K562 (cell line): ENCODE results near the gene LPIN1. TPM values are rescaled to one million over a fixed set of nuclear protein-coding genes. Genes with fewer than 3 reads are reported as not detected.

Experiments used
- ATAC-seq: fragments of 200-7000 bp; cut with Tn5 transposase; 3 replicates; pipeline ENCODE4 v1.9.1; 2020; ENCODE audit warnings: moderate library complexity
- BruUV-seq: library from RNA; stranded (reverse); fragments of 400-500 nt; replicated peaks from 2 replicates; lab custom pipeline; 2021; lab: Mats Ljungman, UMichigan
- CTCF ChIA-PET: fragments of 300-600 bp; formaldehyde crosslinking; extraction: SDS; loops from one replicate; lab custom pipeline; 2021; ENCODE audit warnings: low intra/inter-chr PET ratio; lab: Yijun Ruan, JAX
- POLR2A ChIA-PET: fragments of 300-600, 350-650 bp; sonication (Branson Sonifier 250); formaldehyde crosslinking; extraction: SDS; loops from one replicate; lab custom pipeline; 2021; ENCODE audit warnings: antibody characterized with exemption, inconsistent platforms; lab: Yijun Ruan, JAX
- DNase-seq, 4 experiments: peaks; one replicate each; pipeline versions ENCODE4 v3.0.0 to v3.0.0-alpha.2; 2011 to 2018; ENCODE audit warnings: low spot score in 3 of 4, mixed read lengths in 3 of 4; ENCODE audit errors: extremely low read depth in 1 of 4
- FAIRE-seq: peaks from 2 replicates; lab custom pipeline; 2011; peaks lifted over from hg19 to GRCh38; lab: Jason Lieb, UNC
- H2AFZ ChIP-seq: 2 replicates; pipeline ENCODE4 v1.6.0; 2011; ENCODE audit warnings: low read depth, low read length, control low read depth, inconsistent platforms
- H3K27ac ChIP-seq: fragments of 200-600 bp; 3 replicates; pipeline ENCODE4 v1.8.0; 2011; ENCODE audit warnings: low read depth, mild to moderate bottlenecking, control low read depth, inconsistent platforms, low read length, moderate library complexity, mixed read lengths; ENCODE audit errors: extremely low read depth
- H3K27me3 ChIP-seq, 2 experiments: fragments of 300-600 bp in 1 of 2; 2 replicates in 1 of 2; 3 replicates in 1 of 2; pipeline versions ENCODE4 v1.6.0 to v1.8.0; 2011; ENCODE audit warnings: inconsistent platforms in 2 of 2, low read length in 2 of 2, mild to moderate bottlenecking in 1 of 2, mixed read lengths in 1 of 2, moderate library complexity in 1 of 2; ENCODE audit not compliant: control insufficient read depth in 2 of 2, insufficient read depth in 2 of 2
- H3K36me3 ChIP-seq: fragments of 300-600 bp; 3 replicates; pipeline ENCODE4 v1.8.0; 2011; ENCODE audit warnings: mild to moderate bottlenecking, low read length, inconsistent platforms; ENCODE audit not compliant: control insufficient read depth, insufficient read depth
- H3K4me1 ChIP-seq, 2 experiments: fragments of 200-600 bp in 1 of 2; replicated peaks in 1 of 2; 2 replicates in 1 of 2; 3 replicates in 1 of 2; pipeline versions ENCODE4 v1.5.1 to v1.8.0; 2011; ENCODE audit warnings: inconsistent platforms in 2 of 2, low read length in 2 of 2, mild to moderate bottlenecking in 1 of 2, mixed read lengths in 1 of 2, moderate library complexity in 1 of 2; ENCODE audit not compliant: control insufficient read depth in 2 of 2, insufficient read depth in 2 of 2
- H3K4me2 ChIP-seq: 2 replicates; pipeline ENCODE4 v1.6.1; 2011; ENCODE audit warnings: low read length, control low read depth, inconsistent platforms, mixed read lengths; ENCODE audit not compliant: insufficient read depth
- H3K4me3 ChIP-seq: fragments of 200-600 bp; sonication (generic), shearing (Covaris generic); 2 replicates; pipeline ENCODE4 v1.5.1; 2016; ENCODE audit warnings: control low read depth, inconsistent platforms
- H3K79me2 ChIP-seq: fragments of 200-600 bp; 3 replicates; pipeline ENCODE4 v1.8.0; 2011; ENCODE audit warnings: low read length, inconsistent platforms; ENCODE audit not compliant: control insufficient read depth, insufficient read depth
- H3K9ac ChIP-seq, 2 experiments: 2 replicates each; pipeline versions ENCODE4 v1.6.0 to v1.6.1; 2011; ENCODE audit warnings: low read depth in 2 of 2, low read length in 2 of 2, control low read depth in 1 of 2, inconsistent platforms in 1 of 2, mild to moderate bottlenecking in 1 of 2, mixed read lengths in 1 of 2; ENCODE audit not compliant: insufficient read depth in 1 of 2
- H3K9me1 ChIP-seq: one replicate; pipeline ENCODE4 v1.6.0; 2011; ENCODE audit warnings: inconsistent platforms, mild to moderate bottlenecking, low read length, moderate library complexity; ENCODE audit not compliant: control insufficient read depth, insufficient read depth
- H3K9me3 ChIP-seq: replicated peaks from 2 replicates; pipeline ENCODE4 v1.5.1; 2011; ENCODE audit warnings: low read depth, low read length, inconsistent platforms; ENCODE audit not compliant: control insufficient read depth, insufficient read depth
- H4K20me1 ChIP-seq: replicated peaks from 2 replicates; pipeline ENCODE4 v1.6.1; 2011; ENCODE audit warnings: low read length, inconsistent platforms, mixed read lengths; ENCODE audit not compliant: control insufficient read depth, insufficient read depth
- ESRRB ChIP-seq: fragments of 250-450 bp; sonication (Bioruptor Pico); IDR thresholded peaks from 2 replicates; pipeline ENCODE4 v1.5.0; 2020; ENCODE audit warnings: mild to moderate bottlenecking, moderate library complexity, borderline replicate concordance
- MLLT1 ChIP-seq, 2 experiments: fragments of 450-650 bp; IDR thresholded peaks; 2 replicates each; pipeline ENCODE4 v1.6.1; 2016
- PBX2 ChIP-seq, 2 experiments: IDR thresholded peaks in 1 of 2; conservative IDR thresholded peaks in 1 of 2; 2 replicates each; pipeline ENCODE4 v1.6.1; 2016; ENCODE audit warnings: low read depth in 2 of 2, mild to moderate bottlenecking in 1 of 2, missing compliant biosample characterization in 1 of 2, missing genetic modification characterization in 1 of 2, moderate library complexity in 1 of 2
- PPARD ChIP-seq: fragments of 250-450 bp; sonication (Bioruptor Pico); IDR thresholded peaks from 2 replicates; pipeline ENCODE4 v1.8.0; 2022; ENCODE audit warnings: inconsistent platforms, mild to moderate bottlenecking, moderate library complexity
- RB1 ChIP-seq: fragments of 450-650 bp; IDR thresholded peaks from 2 replicates; pipeline ENCODE4 v1.6.1; 2017; ENCODE audit warnings: low read depth, mild to moderate bottlenecking
- RBM25 ChIP-seq: fragments of 200-400 bp; formaldehyde crosslinking; IDR thresholded peaks from 2 replicates; pipeline ENCODE4 v1.6.1; 2018; ENCODE audit warnings: low read length, low read depth, moderate library complexity; ENCODE audit not compliant: severe bottlenecking
- SFPQ ChIP-seq: fragments of 200-400 bp; formaldehyde crosslinking; IDR thresholded peaks from 2 replicates; pipeline ENCODE4 v1.6.1; 2017; ENCODE audit warnings: mild to moderate bottlenecking, low read depth, low read length, moderate library complexity
- SNAPC5 ChIP-seq: fragments of 250-450 bp; sonication (Bioruptor Pico); IDR thresholded peaks from 2 replicates; pipeline ENCODE4 v1.8.0; 2021; ENCODE audit warnings: moderate library complexity, mild to moderate bottlenecking, inconsistent platforms
- SNIP1 ChIP-seq: fragments of 450-650 bp; IDR thresholded peaks from 2 replicates; pipeline ENCODE4 v1.7.1; 2017; ENCODE audit warnings: low read depth, mild to moderate bottlenecking
- TEAD1 ChIP-seq, 2 experiments: fragments of 450-650 bp in 1 of 2; sonication (generic) in 1 of 2; formaldehyde crosslinking; IDR thresholded peaks; 2 replicates each; pipeline versions ENCODE4 v1.4.0 to v1.8.0; 2020 to 2022; ENCODE audit warnings: mild to moderate bottlenecking in 2 of 2, missing genetic modification reagents in 1 of 2
- U2AF2 ChIP-seq: fragments of 200-400 bp; formaldehyde crosslinking; optimal IDR thresholded peaks from 2 replicates; pipeline ENCODE3; 2017; ENCODE audit warnings: low read depth, mild to moderate bottlenecking, low read length
- ZNF232 ChIP-seq: sonication (generic); formaldehyde crosslinking; IDR thresholded peaks from 2 replicates; pipeline ENCODE4 v1.8.0; 2022; ENCODE audit warnings: mild to moderate bottlenecking, missing genetic modification reagents
- ZNF431 ChIP-seq: sonication (generic); formaldehyde crosslinking; IDR thresholded peaks from 2 replicates; pipeline ENCODE4 v1.8.0; 2022; ENCODE audit warnings: mild to moderate bottlenecking, missing genetic modification reagents
- ZNF764 ChIP-seq: fragments of 250-450 bp; sonication (Bioruptor Pico); IDR thresholded peaks from 2 replicates; pipeline ENCODE4 v1.4.0; 2020; ENCODE audit warnings: low read depth, mild to moderate bottlenecking, moderate library complexity
- WGBS: fragments of 100-300 bp; shearing (Covaris generic); methylation state at CpG from one replicate; pipeline ENCODE4 v1.1.6; 2016; ENCODE audit warnings: low coverage, mixed read lengths; ENCODE audit not compliant: insufficient coverage; ENCODE audit errors: missing lambda C conversion rate; 5-methylcytosine and 5-hydroxymethylcytosine counted together
- in situ Hi-C: fragments of 300-500 bp; cut with MboI; formaldehyde crosslinking; loops from 4 replicates; pipeline ENCODE4 v1.15.0; 2018; ENCODE audit warnings: inconsistent platforms, mixed read lengths
- intact Hi-C: fragments of 100-400 bp; cut with micrococcal nuclease; formaldehyde crosslinking; loops from 2 replicates; pipeline ENCODE4 v1.14.2; 2022
- polyA plus RNA-seq, 8 experiments: library from polyadenylated mRNA; depleted of rRNA in 4 of 8; stranded (reverse) in 5 of 8; unstranded in 3 of 8; fragments of >200 nt; fragmentation: Nextera tagmentation in 2 of 8; fragmentation: Illumina TruSeq in 1 of 8; extraction: Ambion mirVana in 2 of 8; extraction: Trizol in 1 of 8; gene quantifications; 2 replicates each; pipeline versions ENCODE4 v1.2.1 to v1.2.3, GENCODE V29; 2011 to 2014; ENCODE audit warnings: inconsistent platforms in 1 of 8, missing spikeins in 1 of 8
- total RNA-seq, 7 experiments: library from RNA; depleted of rRNA in 6 of 7; stranded (reverse); fragments of >200 nt in 6 of 7; fragmentation: Illumina TruSeq in 2 of 7; extraction: Trizol in 2 of 7; gene quantifications; 2 replicates each; pipeline versions ENCODE4 v1.2.1 to v1.2.3, GENCODE V29; 2011 to 2021; ENCODE audit warnings: low replicate concordance in 1 of 7

LPIN1 gene
- total and polyA plus RNA-seq, 9 of the 15 experiments (the other 6 are each of a cell fraction or from before 2014, with no cell fraction given), result 9.2 to 84.0 (median 27.8) TPM

- no peak for TF ChIP-seq ZNF431
- TF ChIP-seq ZNF764 (CRISPR knock-in tag), result no peak
- TF ChIP-seq U2AF2, result no peak
- no peak for TF ChIP-seq ESRRB (CRISPR knock-in tag)
Measured at GRCh38 chr2:11771971-11772615, 25.7 kb downstream of the LPIN1 start (continued).

- no peak overlapping the region for H3K9ac ChIP-seq
- peaks cover 90% of the 10 kb centered on the region for H3K36me3 ChIP-seq
- FAIRE-seq (no peak), ATAC-seq (no peak), DNase-seq (no peak)
- no peak overlapping the region for H2AFZ ChIP-seq
- ChIA-PET POLR2A (no interaction called here), CTCF (interaction anchor here (0.6 kb wide), 2 partner anchors 52 to 66 kb away, joined by 3 read pairs; no protein-coding TSS in a partner anchor)
- WGBS, result 77% methylated on average over 10 of the region's 10 CpGs
- no TSS peak for BruUV-seq
- in situ Hi-C loops, result no loop called here
- H3K9me3 ChIP-seq, result no peaks in the 10 kb centered on the region
- H3K4me2 ChIP-seq, result no peak overlapping the region
- no peaks in the 10 kb centered on the region for H3K79me2 ChIP-seq
- H3K27me3 ChIP-seq, result no peaks in the 10 kb centered on the region
- intact Hi-C loops, result loop anchor here (10.0 kb wide), 1 partner anchor 168 kb away; no protein-coding TSS in a partner anchor
- H3K4me1 ChIP-seq, result peaks cover 0 to 1% of the 10 kb centered on the region in 2 experiments; a peak in 1 of 5 replicates
- no peak overlapping the region for H3K4me3 ChIP-seq
- no peak overlapping the region for H3K27ac ChIP-seq
- no peaks in the 10 kb centered on the region for H3K9me1 ChIP-seq
- no peaks in the 10 kb centered on the region for H4K20me1 ChIP-seq
- no peak for TF ChIP-seq PPARD
- TF ChIP-seq ZNF232, result no peak
- no peak for TF ChIP-seq RBM25
- TF ChIP-seq PBX2 (CRISPR knock-in tag; IDR thresholded peaks at IDR 0.05; ENCODE audit: low read depth), result no peak
- no peak for TF ChIP-seq PBX2 (tag; conservative IDR thresholded peaks at IDR 0.05; ENCODE audit: low read depth)
- no peak for TF ChIP-seq MLLT1 (IDR thresholded peaks at IDR 0.05)
- TF ChIP-seq SNAPC5 (CRISPR knock-in tag), result no peak
- no peak for TF ChIP-seq RB1
- no peak for TF ChIP-seq SFPQ
- no peak for TF ChIP-seq SNIP1
- TF ChIP-seq TEAD1 (CRISPR knock-in tag; IDR thresholded peaks at IDR 0.05), result no peak
Measured at GRCh38 chr2:11773111-11773510, 26.7 kb downstream of the LPIN1 start.
